Activated T-cell treated with anti-CD3 and anti-CD28 coated beads, Interleukin-2, amount 50 U/mL, for 72 hours (primary cell): ENCODE measurements around the gene RALGPS1. TPM values are rescaled to one million over a fixed set of nuclear protein-coding genes. Genes with fewer than 3 reads are reported as not detected.

Experiments used
- ATAC-seq, 2 donors: fragments of 150-1000 bp; cut with Tn5 transposase; replicated peaks in 1 of 2; 2 replicates each; pipeline ENCODE4 v1.10.0; 2021; ENCODE audit warnings: moderate library complexity in 2 of 2, mild to moderate bottlenecking in 1 of 2
- DNase-seq, 2 donors: peaks; one replicate each; pipeline ENCODE4 v3.0.0; 2021 to 2022; ENCODE audit warnings: mixed read lengths in 1 of 2
- H3K27ac Mint-ChIP-seq: one replicate; pipeline ENCODE4 v1.8.0; 2022; ENCODE audit warnings: mild to moderate bottlenecking, moderate library complexity, mixed read lengths
- H3K27me3 Mint-ChIP-seq: one replicate; pipeline ENCODE4 v1.8.0; 2022; ENCODE audit warnings: low read depth, mixed read lengths
- H3K36me3 Mint-ChIP-seq, 2 donors: one replicate each; pipeline ENCODE4 v1.8.0; 2022; ENCODE audit warnings: mixed read lengths in 2 of 2, mild to moderate bottlenecking in 1 of 2; ENCODE audit not compliant: insufficient read depth in 2 of 2
- H3K4me1 Mint-ChIP-seq: one replicate; pipeline ENCODE4 v1.8.0; 2022; ENCODE audit warnings: low read depth, mixed read lengths
- H3K4me3 Mint-ChIP-seq, 2 donors: one replicate each; pipeline ENCODE4 v1.8.0; 2022; ENCODE audit warnings: mild to moderate bottlenecking in 2 of 2, mixed read lengths in 2 of 2, moderate library complexity in 2 of 2
- H3K9me3 Mint-ChIP-seq, 2 donors: one replicate each; pipeline ENCODE4 v1.8.0; 2022; ENCODE audit warnings: mixed read lengths in 2 of 2
- total RNA-seq, 2 donors: library from RNA; stranded (reverse); gene quantifications; one replicate each; pipeline ENCODE4 v1.2.3, GENCODE V29; 2022

Gene RALGPS1
- total RNA-seq, 2 donors from 2014 or later: 3.3 to 3.4 TPM

- no peak overlapping the region for H3K4me3 Mint-ChIP-seq
- H3K9me3 Mint-ChIP-seq: no peaks in the 10 kb centered on the region
- ATAC-seq (no peak), DNase-seq (no peak)
- no peaks in the 10 kb centered on the region for H3K4me1 Mint-ChIP-seq
- H3K36me3 Mint-ChIP-seq: no peaks in the 10 kb centered on the region
- peaks cover 21% of the 10 kb centered on the region for H3K27me3 Mint-ChIP-seq
- no peak overlapping the region for H3K27ac Mint-ChIP-seq
Measured at GRCh38 chr9:127258606-127259471, 344.3 kb downstream of the RALGPS1 start.

GRCh38 chr9:127262602-127263001 is 348.0 kb downstream of the RALGPS1 start:
- Mint-ChIP-seq H3K9me3 (no peaks in the 10 kb centered on the region), H3K4me3 (no peak overlapping the region), H3K36me3 (no peaks in the 10 kb centered on the region), H3K4me1 (no peaks in the 10 kb centered on the region), H3K27me3 (peaks cover 14% of the 10 kb centered on the region), H3K27ac (no peak overlapping the region)
- no peak for DNase-seq
- ATAC-seq: no peak

GRCh38 chr9:127263237-127263636 is 348.7 kb downstream of the RALGPS1 start:
- no peak for DNase-seq
- Mint-ChIP-seq H3K27ac (no peak overlapping the region), H3K4me3 (no peak overlapping the region), H3K9me3 (no peaks in the 10 kb centered on the region), H3K27me3 (peaks cover 14% of the 10 kb centered on the region), H3K4me1 (no peaks in the 10 kb centered on the region), H3K36me3 (no peaks in the 10 kb centered on the region)
- no peak for ATAC-seq

- ATAC-seq: no peak
- no peak overlapping the region for H3K27ac Mint-ChIP-seq
- H3K36me3 Mint-ChIP-seq: no peaks in the 10 kb centered on the region
- no peaks in the 10 kb centered on the region for H3K9me3 Mint-ChIP-seq
- no peak for DNase-seq
- H3K4me3 Mint-ChIP-seq: no peak overlapping the region
- H3K27me3 Mint-ChIP-seq: peaks cover 14% of the 10 kb centered on the region
- H3K4me1 Mint-ChIP-seq: no peaks in the 10 kb centered on the region
Measured at GRCh38 chr9:127263664-127264063, 349.1 kb downstream of the RALGPS1 start.

- no peak for DNase-seq
- no peaks in the 10 kb centered on the region for H3K36me3 Mint-ChIP-seq
- no peak within 1 kb of the TSS for H3K4me3 Mint-ChIP-seq
- no peaks in the 10 kb centered on the region for H3K9me3 Mint-ChIP-seq
- H3K4me1 Mint-ChIP-seq: no peaks in the 10 kb centered on the region
- no peak within 1 kb of the TSS for H3K27ac Mint-ChIP-seq
- H3K27me3 Mint-ChIP-seq: peaks cover 14% of the 10 kb centered on the region
- no peak for ATAC-seq
Measured at GRCh38 chr9:127264462-127265219, 350.1 kb downstream of the RALGPS1 start, which contains the start of gene GARNL3. TSS of gene GARNL3 (plus strand) at chr9:127264774. CDS start at chr9:127264878, 104 bp downstream.

- H3K36me3 Mint-ChIP-seq: no peaks in the 10 kb centered on the region
- H3K27me3 Mint-ChIP-seq: peaks cover 21% of the 10 kb centered on the region
- DNase-seq: no peak
- H3K27ac Mint-ChIP-seq: no peak overlapping the region
- no peaks in the 10 kb centered on the region for H3K9me3 Mint-ChIP-seq
- no peak overlapping the region for H3K4me3 Mint-ChIP-seq
- no peaks in the 10 kb centered on the region for H3K4me1 Mint-ChIP-seq
- ATAC-seq: no peak
Measured at GRCh38 chr9:127267793-127268525, 353.4 kb downstream of the RALGPS1 start.

- Mint-ChIP-seq H3K9me3 (no peaks in the 10 kb centered on the region), H3K4me1 (no peaks in the 10 kb centered on the region), H3K4me3 (no peak overlapping the region), H3K27me3 (peaks cover 15% of the 10 kb centered on the region), H3K36me3 (no peaks in the 10 kb centered on the region), H3K27ac (no peak overlapping the region)
- no peak for DNase-seq
- no peak for ATAC-seq
Measured at GRCh38 chr9:127269449-127269848, 354.9 kb downstream of the RALGPS1 start.

Other genes with a start within 250 kb of the RALGPS1 start
- 10 to 100 TPM; 30.2 to 66.2 TPM for gene ZBTB43, start 109.7 kb upstream of the RALGPS1 start, total RNA-seq
- gene ZBTB34, start 54.1 kb upstream of the RALGPS1 start, total RNA-seq: 1 to 10 TPM; 7.1 to 8.1 TPM
- not detected for gene ANGPTL2, start 207.9 kb downstream of the RALGPS1 start, total RNA-seq